AG09319 (cell line): Measurements from ENCODE around the gene AGAP1.

ENCODE experiments used
- DNase-seq: peaks from one replicate; pipeline ENCODE4 v3.0.0-alpha.2; 2010; ENCODE audit warnings: low read depth; ENCODE audit errors: extremely low read depth
- TF ChIP-seq, protein P1 (sequence below): IDR thresholded peaks from 2 replicates; pipeline ENCODE4 v1.5.1; 2011; ENCODE audit warnings: low read depth, mild to moderate bottlenecking, inconsistent platforms, low read length, moderate library complexity

Gene AGAP1

DNA sequence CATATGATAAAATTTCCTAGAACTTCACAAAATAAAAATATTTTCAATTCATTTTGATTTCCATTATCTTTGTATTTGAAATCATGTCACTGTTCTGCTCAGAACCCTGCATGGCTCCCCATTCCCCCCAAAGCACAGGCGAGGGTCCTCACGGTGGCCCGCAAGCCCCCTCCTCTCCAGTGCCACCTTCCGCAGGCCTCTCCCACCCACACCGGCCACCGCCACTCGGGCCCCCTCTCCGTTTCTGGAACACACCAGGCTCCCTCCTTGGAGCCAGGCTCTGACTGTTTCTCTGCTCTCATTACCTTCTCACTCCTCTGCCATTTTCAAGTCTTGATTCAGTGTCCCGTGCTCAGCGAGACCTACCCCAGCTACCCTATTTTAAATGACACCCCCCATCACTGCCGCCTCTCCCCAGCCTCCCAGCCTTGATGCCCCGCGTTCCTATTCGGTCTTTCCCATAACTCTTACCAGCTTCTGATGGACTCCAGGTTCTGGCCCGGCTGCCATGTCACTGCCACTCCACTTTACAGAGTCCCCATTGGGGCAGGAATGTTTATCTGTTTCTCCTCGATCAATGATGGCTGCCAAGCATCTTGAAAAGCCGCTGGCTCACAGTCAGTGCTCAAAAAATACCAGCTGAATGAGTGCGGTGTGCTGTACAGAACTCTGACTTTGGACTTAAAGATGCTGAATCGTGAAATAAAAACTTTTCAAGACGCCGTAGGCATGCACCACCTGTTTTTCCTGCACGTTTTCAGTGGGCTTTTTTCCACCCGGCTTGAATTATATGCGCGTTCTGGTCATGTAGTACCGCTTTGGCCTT, 473.3 kb downstream of the AGAP1 start:
- TF ChIP-seq, protein P1, sequence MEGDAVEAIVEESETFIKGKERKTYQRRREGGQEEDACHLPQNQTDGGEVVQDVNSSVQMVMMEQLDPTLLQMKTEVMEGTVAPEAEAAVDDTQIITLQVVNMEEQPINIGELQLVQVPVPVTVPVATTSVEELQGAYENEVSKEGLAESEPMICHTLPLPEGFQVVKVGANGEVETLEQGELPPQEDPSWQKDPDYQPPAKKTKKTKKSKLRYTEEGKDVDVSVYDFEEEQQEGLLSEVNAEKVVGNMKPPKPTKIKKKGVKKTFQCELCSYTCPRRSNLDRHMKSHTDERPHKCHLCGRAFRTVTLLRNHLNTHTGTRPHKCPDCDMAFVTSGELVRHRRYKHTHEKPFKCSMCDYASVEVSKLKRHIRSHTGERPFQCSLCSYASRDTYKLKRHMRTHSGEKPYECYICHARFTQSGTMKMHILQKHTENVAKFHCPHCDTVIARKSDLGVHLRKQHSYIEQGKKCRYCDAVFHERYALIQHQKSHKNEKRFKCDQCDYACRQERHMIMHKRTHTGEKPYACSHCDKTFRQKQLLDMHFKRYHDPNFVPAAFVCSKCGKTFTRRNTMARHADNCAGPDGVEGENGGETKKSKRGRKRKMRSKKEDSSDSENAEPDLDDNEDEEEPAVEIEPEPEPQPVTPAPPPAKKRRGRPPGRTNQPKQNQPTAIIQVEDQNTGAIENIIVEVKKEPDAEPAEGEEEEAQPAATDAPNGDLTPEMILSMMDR, result no peak
- no peak for DNase-seq

DNA sequence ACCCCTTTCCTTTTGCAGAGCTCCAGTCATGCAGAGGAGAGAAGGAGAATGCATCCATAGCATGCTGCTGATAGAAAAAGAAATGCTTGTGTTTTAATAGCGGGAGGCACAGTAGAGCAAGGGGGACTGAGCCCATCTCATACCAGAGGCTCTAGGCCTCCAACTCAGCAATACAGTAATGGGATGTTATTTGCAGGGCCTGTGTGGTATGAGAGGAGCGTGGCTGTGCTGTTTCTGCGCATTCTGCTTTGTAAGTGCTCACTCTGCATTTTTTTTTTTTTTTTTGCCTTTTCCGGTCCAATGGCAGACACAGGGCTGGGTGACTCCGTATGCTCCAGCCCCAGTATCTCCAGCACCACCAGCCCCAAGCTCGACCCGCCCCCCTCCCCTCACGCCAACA, 474.3 kb downstream of the AGAP1 start:
- TF ChIP-seq, protein P1, result no peak
- DNase-seq, result no peak

DNA sequence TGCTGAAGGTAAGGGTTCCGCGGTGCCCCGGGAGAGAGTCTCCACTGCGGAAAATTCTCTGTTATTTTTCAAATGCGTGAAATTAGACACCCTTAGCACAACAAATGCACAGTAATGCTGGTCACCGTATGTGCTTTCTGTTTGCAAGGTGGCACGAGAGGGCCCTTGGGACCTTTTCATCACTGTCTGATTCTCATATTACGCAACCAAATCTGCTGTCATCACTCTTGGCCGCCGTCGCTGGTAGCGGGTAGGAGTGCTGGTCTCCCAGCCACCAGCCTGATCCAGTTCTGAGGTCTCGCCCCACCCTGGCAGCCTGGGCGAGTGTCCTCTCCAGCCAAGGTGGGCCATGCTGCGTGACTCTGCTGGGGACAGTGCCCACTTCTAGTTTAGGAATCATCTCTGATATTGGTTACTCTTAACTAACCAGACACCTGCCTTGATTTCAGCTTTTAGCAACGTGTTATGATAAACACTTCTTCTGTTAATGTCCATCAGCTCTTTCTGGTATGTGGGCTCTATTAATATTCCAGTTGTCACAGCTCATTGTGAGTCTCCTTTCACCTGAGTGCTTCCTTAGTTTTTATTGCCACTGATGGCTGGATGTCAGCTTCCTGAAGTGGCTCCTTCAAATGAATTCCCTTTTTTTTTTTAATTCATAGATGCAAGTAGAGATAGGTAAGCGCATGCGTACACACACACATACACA, 474.9 kb downstream of the AGAP1 start:
- TF ChIP-seq, protein P1, result no peak
- DNase-seq, result no peak

DNA sequence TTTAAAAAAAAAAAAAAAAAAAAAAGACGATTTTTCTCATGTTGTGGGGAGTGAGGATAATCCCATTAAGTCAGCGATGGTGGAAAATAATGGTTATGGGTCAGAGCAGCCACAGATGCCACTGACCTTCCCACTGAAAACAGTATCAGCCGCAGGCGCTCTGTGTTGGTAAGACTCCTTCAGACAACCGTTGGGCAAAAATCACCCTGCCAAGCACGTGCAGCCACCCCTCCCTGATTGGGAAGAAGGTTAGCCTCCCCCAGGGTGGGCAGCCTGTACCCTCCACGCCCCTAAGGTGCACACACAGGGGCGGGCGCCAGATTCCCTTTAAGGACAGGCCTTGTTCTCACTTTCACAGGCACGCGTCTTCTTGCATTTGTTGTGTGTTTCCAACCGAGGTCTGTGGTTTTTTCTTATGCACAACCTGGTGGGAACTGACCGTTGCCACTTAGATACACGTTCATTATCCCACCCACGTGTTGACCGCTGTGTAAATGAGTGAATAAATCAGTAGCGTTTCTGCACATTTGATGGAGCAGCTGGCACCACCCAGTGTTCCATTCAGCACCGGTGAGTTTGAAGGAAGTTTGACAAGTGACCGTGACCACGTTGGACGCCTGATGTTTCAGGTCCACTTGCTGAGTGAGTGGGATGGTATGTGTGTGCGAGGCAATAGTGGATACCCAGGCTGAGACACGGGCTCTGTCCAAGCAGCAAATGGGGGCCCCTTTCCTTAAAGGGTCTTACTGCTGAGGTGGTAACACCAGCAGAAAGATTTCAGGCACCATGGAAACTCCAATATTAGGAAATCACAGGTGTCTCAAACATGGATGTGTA, 476.6 kb downstream of the AGAP1 start:
- DNase-seq, result no peak
- TF ChIP-seq, protein P1, result no peak

DNA sequence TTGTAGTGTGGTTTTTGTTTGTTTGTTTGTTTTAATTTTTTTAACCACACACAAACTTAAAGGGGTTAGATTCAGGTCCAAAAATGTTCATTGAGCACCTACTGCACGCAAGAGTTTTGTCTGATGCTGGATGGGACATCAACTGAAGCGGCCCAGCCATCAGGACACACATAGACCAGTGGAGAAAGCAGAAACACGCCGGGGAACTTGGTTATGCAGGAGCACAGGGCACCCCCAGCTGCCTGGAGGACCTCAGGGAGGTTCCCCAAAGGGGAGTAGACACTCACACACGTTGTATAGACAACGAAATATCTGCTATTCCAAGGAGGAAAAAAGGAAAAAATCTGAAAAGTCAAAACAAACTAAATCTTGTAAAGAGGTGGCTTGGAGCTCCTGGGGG, 482.7 kb downstream of the AGAP1 start:
- TF ChIP-seq, protein P1, result no peak
- DNase-seq, result no peak

DNA sequence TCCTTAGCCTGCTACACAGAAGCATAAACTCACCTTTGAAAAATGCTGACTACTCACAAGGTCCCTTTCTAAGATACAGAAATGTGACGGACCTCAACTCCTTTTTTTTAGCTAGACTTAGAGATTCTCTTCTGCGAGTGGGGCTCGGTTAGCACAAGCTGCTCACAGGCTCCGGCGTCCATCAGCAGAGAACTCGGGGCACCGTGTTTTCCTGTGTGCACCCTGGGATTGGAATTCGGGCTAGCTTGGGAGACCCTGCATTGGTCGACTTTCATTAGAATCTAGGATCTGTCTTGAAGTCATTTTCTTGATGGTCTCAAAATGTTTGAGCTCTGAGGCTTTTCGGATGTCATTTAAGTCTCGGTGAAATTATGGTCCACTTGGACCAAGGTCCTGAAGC, 483.1 kb downstream of the AGAP1 start:
- TF ChIP-seq, protein P1, result no peak
- DNase-seq, result no peak
